HCT116 (cell line): ENCODE data around the gene TRAPPC1. TPM values are rescaled to one million over a fixed set of nuclear protein-coding genes. Genes with fewer than 3 reads are reported as not detected.
A peak's percentile ranks its signal among the peaks of the same experiment; 100 is the strongest.

Experiments
- ATAC-seq: fragments of 200-7000 bp; cut with Tn5 transposase; 2 replicates; pipeline ENCODE4 v1.9.1; 2020; ENCODE audit warnings: mild to moderate bottlenecking, moderate library complexity
- BruUV-seq: library from RNA; stranded (reverse); fragments of 400-500 nt; replicated peaks from 2 replicates; lab custom pipeline; 2021; lab: Mats Ljungman, UMichigan
- CTCF ChIA-PET: fragments of 300-600 bp; sonication (Branson Sonifier 250); formaldehyde crosslinking; loops from one replicate; lab custom pipeline; 2021; ENCODE audit warnings: antibody characterized with exemption; lab: Charles Lee
- POLR2A ChIA-PET: fragments of 300-600, 350-600 bp; sonication (Branson Sonifier 250); formaldehyde crosslinking; loops from one replicate; lab custom pipeline; 2021; ENCODE audit warnings: antibody characterized with exemption; lab: Charles Lee
- RAD21 ChIA-PET, 2 experiments: fragments of 300-600 bp; sonication (Branson Sonifier 250); formaldehyde crosslinking; loops; one replicate each; lab custom pipeline; 2023; ENCODE audit warnings: low total read pairs in 2 of 2; ENCODE audit not compliant: uncharacterized antibody in 2 of 2, unreplicated experiment in 2 of 2, low non-redundant PET in 1 of 2; lab: Charles Lee
- DNase-seq: peaks from one replicate; pipeline ENCODE4 v3.0.0-alpha.2; 2010; ENCODE audit warnings: low read depth, low spot score
- H2AFZ ChIP-seq: fragments of 200-600 bp; shearing (Covaris generic), sonication (generic); 2 replicates; pipeline ENCODE4 v1.6.1; 2017; ENCODE audit warnings: low read depth, mixed run types, mixed read lengths, antibody characterized with exemption, low read length; ENCODE audit not compliant: poor library complexity, severe bottlenecking
- H3K27ac ChIP-seq: 2 replicates; pipeline ENCODE4 v1.5.1; 2012; ENCODE audit warnings: low read depth, low read length
- H3K27me3 ChIP-seq: fragments of 200-600 bp; sonication (generic); 2 replicates; pipeline ENCODE4 v1.6.1; 2016; ENCODE audit warnings: mixed run types, low read length, mixed read lengths; ENCODE audit not compliant: insufficient read depth
- H3K36me3 ChIP-seq, 2 experiments: fragments of 200-500 bp in 1 of 2; fragments of 200-600 bp in 1 of 2; sonication (Bioruptor generic) in 1 of 2; sonication (generic) in 1 of 2; 2 replicates each; pipeline versions ENCODE4 v1.5.1 to v1.6.1; 2014 to 2016; ENCODE audit warnings: low read length in 2 of 2, inconsistent platforms in 1 of 2, mixed read lengths in 1 of 2, mixed run types in 1 of 2; ENCODE audit not compliant: insufficient read depth in 2 of 2, control insufficient read depth in 1 of 2
- H3K4me1 ChIP-seq, 2 experiments: fragments of 200-600 bp in 1 of 2; sonication (generic) in 1 of 2; 2 replicates each; pipeline versions ENCODE4 v1.5.1 to v1.6.1; 2012 to 2017; ENCODE audit warnings: low read length in 2 of 2, inconsistent platforms in 1 of 2, mild to moderate bottlenecking in 1 of 2, mixed read lengths in 1 of 2, mixed run types in 1 of 2, moderate library complexity in 1 of 2; ENCODE audit not compliant: insufficient read depth in 2 of 2, control insufficient read depth in 1 of 2
- H3K4me2 ChIP-seq: fragments of 200-600 bp; sonication (generic); 2 replicates; pipeline ENCODE4 v1.6.1; 2017; ENCODE audit warnings: mixed run types, low read length, mixed read lengths
- H3K4me3 ChIP-seq, 2 experiments: fragments of 200-600 bp in 1 of 2; sonication (generic) in 1 of 2; replicated peaks in 1 of 2; 2 replicates each; pipeline ENCODE4 v1.5.1; 2011 to 2016; ENCODE audit warnings: low read length in 2 of 2, control low read depth in 1 of 2, low read depth in 1 of 2, mild to moderate bottlenecking in 1 of 2, mixed read lengths in 1 of 2, mixed run types in 1 of 2
- H3K79me2 ChIP-seq: fragments of 200-600 bp; sonication (generic); 2 replicates; pipeline ENCODE4 v1.6.1; 2017; ENCODE audit warnings: mild to moderate bottlenecking, mixed run types, low read length, moderate library complexity, mixed read lengths; ENCODE audit not compliant: insufficient read depth
- H3K9ac ChIP-seq: fragments of 200-600 bp; sonication (generic); 2 replicates; pipeline ENCODE4 v1.6.1; 2016; ENCODE audit warnings: low read length, mixed read lengths
- H3K9me2 ChIP-seq: fragments of 200-600 bp; sonication (generic), shearing (Covaris generic); 2 replicates; pipeline ENCODE4 v1.6.1; 2017; ENCODE audit warnings: mixed run types, mild to moderate bottlenecking, moderate library complexity; ENCODE audit not compliant: insufficient read depth
- H3K9me3 ChIP-seq, 2 experiments: fragments of 200-500 bp in 1 of 2; fragments of 200-600 bp in 1 of 2; sonication (Bioruptor generic) in 1 of 2; sonication (generic) in 1 of 2; 2 replicates each; pipeline ENCODE4 v1.6.1; 2014 to 2017; ENCODE audit warnings: low read length in 2 of 2, mixed read lengths in 2 of 2, inconsistent platforms in 1 of 2, low read depth in 1 of 2, mild to moderate bottlenecking in 1 of 2, mixed run types in 1 of 2, moderate library complexity in 1 of 2; ENCODE audit not compliant: control insufficient read depth in 1 of 2, insufficient read depth in 1 of 2
- H4K20me1 ChIP-seq: fragments of 200-600 bp; sonication (generic), shearing (Covaris generic); 2 replicates; pipeline ENCODE4 v1.6.1; 2017; ENCODE audit warnings: mixed run types, mild to moderate bottlenecking, moderate library complexity; ENCODE audit not compliant: insufficient read depth
- ATF3 ChIP-seq: IDR thresholded peaks from 2 replicates; pipeline ENCODE4 v1.6.1; 2012
- CTCF ChIP-seq, 3 experiments: fragments of 200-600 bp in 1 of 3; sonication (generic) in 1 of 3; IDR thresholded peaks in 2 of 3; conservative IDR thresholded peaks in 1 of 3; 2 replicates each; pipeline ENCODE4 v1.5.1; 2012 to 2017; ENCODE audit warnings: low read depth in 2 of 3, low read length in 2 of 3, antibody characterized with exemption in 1 of 3, borderline replicate concordance in 1 of 3, control low read depth in 1 of 3, mild to moderate bottlenecking in 1 of 3, mixed read lengths in 1 of 3, mixed run types in 1 of 3, moderate library complexity in 1 of 3; ENCODE audit not compliant: insufficient read depth in 1 of 3
- EZH2 ChIP-seq: fragments of 200-600 bp; sonication (generic); IDR thresholded peaks from 2 replicates; pipeline ENCODE4 v1.6.1; 2017; ENCODE audit warnings: antibody characterized with exemption, mixed run types
- EZH2phosphoT487 ChIP-seq: fragments of 200-600 bp; IDR thresholded peaks from 2 replicates; pipeline ENCODE4 v1.6.1; 2018; ENCODE audit warnings: antibody characterized with exemption, borderline replicate concordance
- FOSL1 ChIP-seq: IDR thresholded peaks from 2 replicates; pipeline ENCODE4 v1.6.1; 2012; ENCODE audit warnings: low read depth
- POLR2A ChIP-seq: IDR thresholded peaks from 2 replicates; pipeline ENCODE4 v1.7.0; 2011; ENCODE audit warnings: borderline replicate concordance; ENCODE audit not compliant: insufficient read depth, insufficient read length; ENCODE audit errors: extremely low read depth
- SIN3A ChIP-seq: IDR thresholded peaks from 2 replicates; pipeline ENCODE4 v1.6.1; 2012; ENCODE audit warnings: low read depth
- SRF ChIP-seq: IDR thresholded peaks from 2 replicates; pipeline ENCODE4 v1.6.1; 2012; ENCODE audit warnings: low read depth
- ZFX ChIP-seq: fragments of 450-650 bp; IDR thresholded peaks from 2 replicates; pipeline ENCODE4 v1.6.1; 2017
- ZNF274 ChIP-seq: fragments of 200-500 bp; sonication (Bioruptor generic); IDR thresholded peaks from 2 replicates; pipeline ENCODE4 v1.6.1; 2014; ENCODE audit warnings: mild to moderate bottlenecking, low read depth, low read length, inconsistent platforms
- intact Hi-C: fragments of 100-400 bp; cut with micrococcal nuclease; formaldehyde crosslinking; loops from 2 replicates; pipeline ENCODE4 v1.10.0; 2022
- total RNA-seq: library from RNA; stranded (reverse); gene quantifications from one replicate; pipeline ENCODE4 v1.2.1, GENCODE V29; 2021; ENCODE audit not compliant: unreplicated experiment

TRAPPC1 gene
- total RNA-seq, 1 experiment from 2014 or later = 123 TPM

GRCh38 chr17:7935859-7936258 is 4.1 kb upstream of the TRAPPC1 start:
- CTCF ChIA-PET = no interaction called here
- intact Hi-C loops = no loop called here
- Histone ChIP-seq H2AFZ (no peak overlapping the region), H3K9me2 (no peaks in the 10 kb centered on the region), H3K9ac (no peak overlapping the region), H3K27me3 (no peaks in the 10 kb centered on the region), H3K36me3 (peaks cover 37 to 41% of the 10 kb centered on the region in 2 experiments; a peak in 3 of 4 replicates), H3K9me3 (no peaks in the 10 kb centered on the region), H3K4me3 (no peak overlapping the region), H3K79me2 (peaks cover 35% of the 10 kb centered on the region), H3K27ac (no peak overlapping the region), H4K20me1 (no peaks in the 10 kb centered on the region)
- BruUV-seq = no TSS peak
- DNase-seq = no peak
- POLR2A ChIA-PET = no interaction called here
- no peak for ATAC-seq
- RAD21 ChIA-PET = no interaction called here
- TF ChIP-seq SIN3A (no peak), ATF3 (no peak), SRF (no peak), POLR2A (no peak), EZH2 (no peak), FOSL1 (no peak), ZFX (no peak), ZNF274 (no peak)
- TF ChIP-seq, all 23 proteins: peak for 0
- H3K4me2 ChIP-seq = no peak overlapping the region
- H3K4me1 ChIP-seq = peaks cover 8 to 16% of the 10 kb centered on the region in 2 experiments; a peak in 3 of 4 replicates

DNA sequence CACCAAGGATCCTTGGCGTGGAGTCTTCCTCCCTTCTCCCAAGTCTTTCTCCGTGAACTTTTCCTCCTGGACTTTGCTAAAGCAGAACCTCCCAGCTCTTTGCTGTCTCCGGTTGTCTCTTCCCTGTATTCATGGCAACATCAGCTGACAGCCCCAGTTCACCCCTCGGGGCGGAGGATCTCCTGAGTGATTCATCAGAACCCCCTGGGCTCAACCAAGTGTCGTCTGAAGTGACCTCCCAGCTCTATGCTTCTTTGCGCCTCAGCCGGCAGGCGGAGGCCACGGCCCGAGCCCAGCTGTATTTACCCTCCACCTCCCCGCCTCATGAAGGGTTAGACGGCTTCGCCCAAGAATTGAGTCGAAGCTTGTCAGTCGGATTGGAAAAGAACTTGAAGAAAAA is 1.2 kb upstream of the TRAPPC1 start:
- H2AFZ ChIP-seq = no peak overlapping the region
- no peaks in the 10 kb centered on the region for H3K9me3 ChIP-seq
- TF ChIP-seq EZH2phosphoT487 (no peak), CTCF (IDR thresholded peaks at IDR 0.05 in 2 of 3, conservative IDR thresholded peaks at IDR 0.05 in 1 of 3; ENCODE audit: borderline replicate concordance in 1 of 3, insufficient read depth in 1 of 3, low read depth in 2 of 3, low read length in 2 of 3) (peak in 1 of 3 experiments; percentile 18; a peak in 1 of 6 replicates)

More for the DNA sequence above, 1.2 kb upstream of the TRAPPC1 start:
- Histone ChIP-seq H3K4me1 (peaks cover 12 to 21% of the 10 kb centered on the region in 2 experiments; a peak in 3 of 4 replicates), H3K4me2 (peak overlapping the region; percentile 82), H3K27me3 (no peaks in the 10 kb centered on the region), H3K9me2 (no peaks in the 10 kb centered on the region), H3K9ac (peak overlapping the region; percentile 81), H3K36me3 (peaks cover 17 to 19% of the 10 kb centered on the region in 2 experiments; a peak in 2 of 4 replicates), H3K27ac (peak overlapping the region; percentile 76), H3K79me2 (peaks cover 40% of the 10 kb centered on the region), H3K4me3 (peak overlapping the region; percentile 91 to 98), H4K20me1 (no peaks in the 10 kb centered on the region)
- no peak for DNase-seq
- ATAC-seq = 0 out of 2 replicates have a peak, but pooled peaks have one; percentile 8
- intact Hi-C loops = no loop called here
- POLR2A ChIA-PET = interaction anchor here (0.5 to 1.5 kb wide), 4 partner anchors 11 to 76 kb away, joined by 3 to 6 read pairs (median 3); partner anchors contain the start of gene NAA38
- RAD21 ChIA-PET = interaction anchor here in 1 of 2 experiments (1.5 kb wide), 1 partner anchor 108 kb away, joined by 3 read pairs; no protein-coding TSS in a partner anchor
- no TSS peak for BruUV-seq
- CTCF ChIA-PET = interaction anchor here (0.8 to 1.4 kb wide), 7 partner anchors 20 to 124 kb away, joined by 3 to 6 read pairs (median 4); no protein-coding TSS in a partner anchor
